Amniotic stem cell (primary cell): Measurements from ENCODE around the gene KRT33B.
"Not testable (repeated sequence)": the region's sequence is repeated elsewhere in the genome, so short reads cannot be mapped to it uniquely, and the experiment has no call there.

ENCODE experiments used
- DNase-seq: peaks from one replicate; lab custom pipeline; 2025; lab: John Stamatoyannopoulos, UW

The KRT33B gene

DNA sequence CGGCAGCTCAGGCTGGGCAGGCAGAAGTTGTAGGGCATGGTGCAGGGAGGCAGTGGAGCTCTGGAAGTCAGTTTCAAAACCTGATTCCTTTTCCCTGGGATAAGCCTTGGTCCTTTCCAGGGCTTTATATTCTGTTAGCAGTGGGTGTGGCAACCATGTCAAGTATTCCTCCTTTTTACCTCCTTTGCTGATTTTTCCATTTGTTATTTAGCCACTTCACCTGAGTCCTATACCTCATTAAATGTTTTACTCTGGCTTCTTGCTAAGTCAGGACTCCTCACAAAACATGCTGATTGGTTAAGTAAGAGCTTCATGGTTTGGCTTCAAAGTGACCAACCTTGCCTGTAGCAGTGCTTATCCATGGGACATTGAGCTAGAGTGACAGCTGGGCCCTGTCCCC lies at the start of gene KRT33B:
KRT33B (minus strand) TSS at position 101 of the 400 bp plus-strand sequence; CDS start at position 38, 63 bp downstream.
- DNase-seq, result no peak

DNA sequence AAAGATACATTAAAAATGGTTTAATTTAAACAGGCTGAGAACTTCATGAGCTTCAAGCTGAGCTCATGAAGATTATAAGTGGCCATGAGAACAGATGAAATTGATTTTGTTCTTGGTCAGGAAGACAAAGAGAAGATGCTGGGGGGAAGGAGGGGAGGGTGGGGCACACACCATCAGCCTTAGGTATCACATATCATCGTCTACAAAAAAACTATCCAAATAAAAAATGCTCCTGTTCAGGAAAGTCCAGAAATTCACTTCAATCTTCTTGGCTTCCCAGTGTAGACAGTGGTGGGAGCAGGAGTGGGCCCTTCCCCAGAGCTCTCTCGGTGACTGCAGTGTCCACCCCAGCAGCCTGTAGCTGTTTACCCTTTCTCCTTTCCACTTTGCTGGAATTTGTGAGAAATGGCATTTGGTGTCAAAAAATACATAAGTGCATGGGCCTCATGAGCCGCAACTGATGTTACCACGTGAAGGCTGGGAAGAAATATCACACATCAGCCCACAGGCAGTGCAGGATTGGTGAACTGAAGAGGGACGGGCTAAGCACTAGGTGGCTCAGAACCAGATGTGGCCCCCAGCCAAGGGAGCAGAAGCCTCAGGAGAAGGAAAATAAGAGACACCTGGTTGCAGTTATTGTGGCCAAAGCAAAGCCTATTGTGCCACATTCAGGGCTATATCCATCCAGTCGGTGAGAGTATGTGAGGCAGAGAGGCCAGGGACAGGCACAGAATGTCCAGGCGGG lies 48.7 kb upstream of the KRT33B start:
- DNase-seq, result no peak

DNA sequence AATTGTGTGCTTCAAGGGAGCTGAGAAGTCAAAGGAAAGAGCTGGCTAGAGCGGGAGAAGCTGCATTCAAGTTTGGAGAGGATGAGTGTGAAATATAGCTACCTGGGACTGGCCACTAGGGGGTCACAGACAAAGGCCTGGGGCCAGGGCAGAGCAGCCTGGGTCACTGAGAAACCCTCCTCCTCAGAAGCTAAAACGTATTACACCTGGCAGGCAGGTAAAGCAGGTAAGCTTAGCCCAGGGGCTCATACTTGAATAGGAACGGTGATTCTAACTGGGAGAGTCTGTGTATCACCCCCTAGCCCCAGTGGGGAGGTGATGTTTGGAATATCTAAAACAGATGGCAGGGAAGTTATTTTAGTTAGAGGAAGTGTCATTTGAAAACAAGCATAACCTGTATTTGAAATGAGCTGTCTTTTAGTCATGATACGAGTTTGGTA lies 48.0 kb upstream of the KRT33B start:
- no peak for DNase-seq

DNA sequence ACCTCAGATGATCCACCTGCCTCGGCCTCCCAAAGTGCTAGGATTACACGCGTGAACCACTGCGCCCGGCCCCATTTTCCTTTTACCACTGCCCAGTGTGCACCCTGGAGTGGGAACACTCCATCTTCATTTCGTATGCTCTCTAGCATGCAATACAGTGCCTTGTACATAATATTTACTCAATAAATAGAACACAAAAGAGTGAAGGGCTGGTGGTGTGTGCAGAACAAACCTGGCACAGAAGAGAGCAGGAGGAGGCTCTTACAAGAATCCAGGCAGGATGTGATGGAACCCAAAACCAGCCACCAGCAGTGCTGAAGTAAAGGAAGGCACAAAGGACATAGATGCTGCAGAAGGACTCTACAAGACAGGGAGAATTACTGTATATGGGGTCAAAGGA lies 47.5 kb upstream of the KRT33B start:
- DNase-seq, result no peak

DNA sequence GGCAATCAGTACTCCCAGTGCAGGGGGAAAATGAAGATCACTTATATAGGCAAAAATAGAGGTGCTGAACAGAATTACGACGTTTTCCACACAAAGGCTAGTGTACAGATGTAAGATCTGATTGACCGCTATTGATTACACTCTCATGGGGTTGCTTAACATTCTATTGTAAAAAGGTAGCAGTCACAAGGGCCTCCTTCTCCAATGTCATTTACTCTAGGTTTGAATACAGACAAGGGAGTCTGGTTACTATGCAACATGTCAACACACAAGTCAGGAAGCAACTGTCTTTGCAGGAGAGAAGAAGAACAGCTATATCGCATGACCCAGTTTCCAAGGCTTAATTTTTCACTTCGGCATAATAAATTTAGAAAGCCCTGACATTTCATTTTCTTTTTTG lies 46.9 kb upstream of the KRT33B start:
- no peak for DNase-seq

DNA sequence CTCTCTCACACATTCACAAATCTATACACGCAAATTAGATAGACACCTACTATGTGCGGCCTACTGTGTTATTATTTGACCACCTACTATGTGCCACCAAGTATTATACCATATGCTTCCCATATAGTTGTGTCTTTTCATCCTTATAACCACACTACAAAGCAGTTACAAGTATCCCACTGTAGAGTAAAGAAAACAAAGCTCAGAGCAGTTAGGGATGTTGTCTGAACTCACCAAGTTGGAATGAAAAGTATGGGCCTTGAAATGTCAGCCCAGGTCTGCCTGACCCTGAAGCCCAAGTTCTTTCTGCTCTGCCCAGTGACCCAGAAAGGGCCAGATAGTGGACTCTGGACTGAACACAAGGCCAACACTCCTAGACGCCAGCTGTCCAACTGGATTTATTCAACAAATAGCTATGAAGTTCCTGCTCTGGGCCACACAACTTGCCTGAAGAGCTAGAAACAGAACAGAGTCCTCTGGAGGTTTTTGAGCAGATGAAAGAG lies 46.3 kb upstream of the KRT33B start:
- peak; percentile 41 for DNase-seq

DNA sequence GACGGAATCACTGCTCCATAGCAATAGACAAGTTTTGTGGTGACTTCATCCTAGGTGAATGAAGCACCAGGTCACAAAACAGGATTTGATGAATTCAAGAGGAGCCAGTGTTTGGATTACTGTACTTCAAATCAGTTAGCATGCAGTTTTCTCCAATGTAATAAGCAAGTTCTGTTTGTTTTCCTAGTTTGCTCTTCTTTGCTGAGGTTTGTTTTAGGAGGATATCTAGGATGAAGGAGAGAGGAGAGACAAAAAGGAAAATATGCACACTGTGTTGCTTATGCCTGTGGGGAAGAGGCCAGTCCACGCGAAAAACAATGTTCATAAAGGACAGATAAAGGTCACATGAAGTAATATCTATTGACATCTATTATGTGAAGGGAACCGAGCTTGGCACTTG lies 45.8 kb upstream of the KRT33B start:
- no peak for DNase-seq

DNA sequence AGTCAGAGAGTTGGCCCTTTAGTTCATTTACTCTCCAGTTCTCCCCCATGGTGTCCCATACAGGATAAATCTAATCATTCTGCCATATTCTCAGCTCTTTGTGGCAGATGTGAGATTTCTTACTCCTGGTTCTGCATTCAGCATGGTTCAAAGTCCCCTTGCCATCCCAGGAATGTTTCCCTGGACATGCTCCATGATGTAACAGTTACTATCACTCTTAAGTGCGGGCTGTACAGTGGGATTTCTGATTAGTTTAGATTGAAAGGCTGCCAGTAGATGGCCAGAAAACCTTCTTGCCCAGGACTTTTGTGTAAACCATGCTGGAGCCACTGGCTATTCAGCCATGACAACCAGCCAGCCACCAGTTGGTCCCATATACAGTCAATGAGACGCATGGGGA lies 44.4 kb upstream of the KRT33B start:
- no peak for DNase-seq

DNA sequence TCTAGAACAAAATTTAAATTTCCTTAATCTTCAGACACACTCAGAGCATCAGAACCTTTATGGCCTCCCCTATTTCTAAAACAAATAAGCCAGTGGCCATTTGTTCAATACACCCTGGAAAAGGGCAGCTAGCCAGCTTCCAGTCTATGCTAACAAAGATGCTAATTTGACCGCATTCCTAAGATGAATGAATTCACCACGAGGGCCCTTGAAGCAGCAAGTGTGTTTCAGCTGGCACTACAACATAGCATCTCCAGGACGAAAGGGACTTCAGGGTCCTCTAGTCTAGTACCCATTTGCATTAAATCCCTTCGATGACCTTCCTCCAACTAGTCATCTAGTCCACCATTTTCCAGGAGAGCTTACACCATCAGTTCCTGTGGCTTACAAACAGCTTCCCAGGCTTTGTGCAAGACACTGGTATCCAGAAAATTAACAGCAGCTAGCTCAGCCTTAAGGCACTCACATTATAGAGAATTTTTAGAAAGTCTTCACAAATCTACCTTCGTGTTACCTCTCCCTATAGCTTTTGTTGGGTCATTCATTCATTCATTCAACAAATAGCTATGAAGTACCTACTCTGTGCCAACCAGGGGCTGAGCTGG lies 43.8 kb upstream of the KRT33B start:
- no peak for DNase-seq

DNA sequence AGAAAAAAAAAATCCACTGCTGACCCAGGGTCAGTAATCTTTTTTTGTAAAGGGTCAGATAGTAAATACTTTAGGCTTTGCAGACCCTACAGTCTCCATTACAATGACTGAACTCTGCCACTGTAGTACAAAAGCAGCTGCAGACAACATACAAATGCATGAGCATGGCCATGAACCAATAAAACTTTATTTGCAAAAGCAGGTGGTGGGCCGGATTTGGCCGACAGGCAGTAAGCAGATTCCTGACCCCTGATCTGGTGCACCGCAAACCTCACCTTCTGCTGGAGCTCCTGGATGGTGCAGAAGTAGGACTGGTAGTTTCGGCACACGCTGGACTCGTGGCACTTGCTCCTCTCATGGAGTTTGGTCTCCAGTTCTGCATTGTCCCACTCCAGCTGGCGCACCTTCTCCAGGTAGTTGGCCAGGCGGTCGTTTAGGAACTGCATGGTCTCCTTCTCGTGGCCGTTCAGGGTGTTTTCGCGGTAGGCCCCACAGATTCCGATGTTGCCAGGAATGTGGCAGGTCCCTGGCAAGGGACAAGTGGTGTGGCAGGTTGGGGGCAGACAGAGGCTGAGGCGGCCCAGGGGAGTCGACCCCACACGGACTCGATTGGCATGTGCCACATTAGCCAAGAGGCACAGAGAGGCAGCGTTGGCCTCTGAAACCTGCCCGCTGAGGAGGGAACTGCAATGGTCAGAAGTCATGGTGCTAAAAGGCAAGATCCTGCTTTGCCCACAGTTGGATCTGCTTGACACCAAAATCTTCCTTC lies 41.6 kb upstream of the KRT33B start:
- DNase-seq, result no peak

DNA sequence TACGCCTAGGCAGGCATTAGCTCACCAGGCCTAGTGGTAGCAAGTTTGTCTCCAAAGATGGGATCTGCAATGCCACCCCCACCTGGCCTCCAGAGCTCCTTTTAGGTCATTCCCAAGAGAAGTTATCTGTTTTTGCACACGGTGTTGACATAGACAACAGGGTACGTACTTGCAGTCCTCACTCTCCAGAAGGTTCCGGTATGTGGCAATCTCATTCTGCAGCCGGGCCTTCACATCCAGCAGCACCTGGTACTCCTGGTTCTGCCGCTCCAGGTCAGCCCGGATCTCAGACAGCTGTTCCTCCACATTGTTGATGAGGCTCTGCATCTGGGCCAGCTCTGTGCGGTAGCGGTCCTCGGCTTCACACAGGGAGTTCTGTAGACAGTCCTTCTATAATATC lies 37.6 kb upstream of the KRT33B start:
- no peak for DNase-seq

DNA sequence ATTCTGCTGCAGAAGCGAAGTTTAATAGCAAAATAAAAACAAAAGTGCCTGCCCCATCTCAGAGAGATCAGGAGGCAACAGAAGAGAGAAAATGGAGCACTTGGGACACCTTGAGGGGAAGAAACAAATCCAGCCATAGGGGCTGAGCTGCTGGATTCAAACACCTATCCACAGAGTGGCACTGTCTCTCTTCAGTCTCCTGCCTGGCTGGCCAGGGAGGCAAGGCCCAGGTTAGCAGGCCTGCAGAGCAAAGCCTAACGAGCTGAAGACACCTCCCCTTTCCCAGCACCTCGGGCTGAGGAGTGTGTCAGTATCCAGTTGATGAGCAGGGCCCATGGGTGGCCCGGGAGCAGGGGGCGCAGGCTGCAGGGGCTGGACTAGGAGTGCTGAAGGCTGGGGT lies 36.6 kb upstream of the KRT33B start:
- DNase-seq, result no peak

DNA sequence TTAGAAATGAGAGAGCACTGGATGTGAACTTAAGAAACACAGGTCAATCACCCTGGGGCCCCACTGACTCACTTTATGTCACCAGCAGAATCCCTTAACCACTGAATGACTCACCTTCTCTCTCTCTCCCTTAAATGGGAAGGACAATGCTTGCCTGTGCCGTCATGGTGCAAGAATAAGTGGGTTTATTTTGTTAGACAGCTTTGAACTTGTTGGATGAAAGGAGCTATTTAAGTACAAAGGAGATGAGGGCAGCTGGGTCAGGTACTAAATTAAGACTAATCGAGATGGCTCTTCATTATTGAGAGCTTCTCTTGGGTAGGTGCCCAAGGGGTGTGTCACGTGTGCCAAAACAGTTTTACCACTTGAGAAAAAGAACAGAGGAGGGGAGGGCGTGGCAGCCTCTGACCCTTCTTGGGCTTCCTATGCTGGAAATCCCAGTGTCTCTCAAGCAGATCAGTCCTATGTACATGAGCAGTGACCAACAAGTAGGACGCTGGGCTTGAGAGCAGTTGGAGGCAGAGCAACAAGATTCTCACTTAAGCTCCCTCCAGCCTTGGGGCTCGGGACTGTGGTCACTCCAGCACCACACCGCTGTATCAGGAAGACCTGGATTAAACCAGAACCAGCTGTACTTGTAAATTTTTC lies 34.5 kb upstream of the KRT33B start:
- DNase-seq, result peak; percentile 87

DNA sequence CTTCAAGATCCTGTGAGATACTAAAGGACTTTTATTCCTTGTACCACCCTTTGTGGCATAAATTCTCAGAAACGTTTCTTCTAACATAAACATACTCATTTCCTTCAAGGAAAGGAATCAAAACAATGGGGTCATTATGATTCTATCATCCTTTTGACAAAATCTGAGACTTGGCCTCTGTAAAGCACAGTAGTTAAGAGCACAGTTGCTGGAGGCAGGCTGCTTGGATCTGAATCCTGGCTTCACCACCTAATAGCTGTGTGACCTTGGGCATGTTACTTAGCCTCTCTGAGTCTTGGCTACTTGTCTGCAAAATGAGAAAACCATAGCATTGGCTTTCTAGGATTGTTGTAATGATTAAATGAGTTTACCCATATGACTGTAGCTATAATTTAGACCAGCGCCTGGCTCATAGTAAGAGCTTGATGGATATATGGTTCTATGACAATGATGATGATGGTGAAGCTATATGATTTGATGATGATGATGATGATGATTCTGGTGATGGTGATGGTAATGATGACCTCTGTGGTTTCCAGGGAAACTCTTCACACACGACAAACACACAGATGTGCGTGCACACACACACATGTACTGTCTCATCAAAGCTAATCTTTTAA lies 33.9 kb upstream of the KRT33B start:
- no peak for DNase-seq

DNA sequence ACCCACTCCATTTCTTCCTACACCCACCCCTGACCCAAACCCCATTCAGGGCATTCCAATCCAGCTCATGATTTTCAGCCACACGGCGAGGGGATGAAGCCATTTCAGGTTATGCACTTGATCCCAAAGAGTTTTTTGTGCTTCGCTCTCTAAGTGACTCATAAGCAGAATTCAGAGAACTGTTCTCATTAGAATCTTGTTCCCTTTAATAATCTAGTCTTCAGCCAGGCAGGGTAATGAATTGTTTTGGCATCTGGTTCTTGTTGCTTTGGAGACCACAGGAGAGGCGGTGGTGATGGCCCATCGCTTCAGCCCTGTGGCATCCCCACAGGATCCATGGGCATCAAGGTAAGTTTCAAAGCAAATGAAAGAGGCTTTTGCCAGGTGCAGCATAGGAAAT lies 32.5 kb upstream of the KRT33B start:
- DNase-seq, result no peak

DNA sequence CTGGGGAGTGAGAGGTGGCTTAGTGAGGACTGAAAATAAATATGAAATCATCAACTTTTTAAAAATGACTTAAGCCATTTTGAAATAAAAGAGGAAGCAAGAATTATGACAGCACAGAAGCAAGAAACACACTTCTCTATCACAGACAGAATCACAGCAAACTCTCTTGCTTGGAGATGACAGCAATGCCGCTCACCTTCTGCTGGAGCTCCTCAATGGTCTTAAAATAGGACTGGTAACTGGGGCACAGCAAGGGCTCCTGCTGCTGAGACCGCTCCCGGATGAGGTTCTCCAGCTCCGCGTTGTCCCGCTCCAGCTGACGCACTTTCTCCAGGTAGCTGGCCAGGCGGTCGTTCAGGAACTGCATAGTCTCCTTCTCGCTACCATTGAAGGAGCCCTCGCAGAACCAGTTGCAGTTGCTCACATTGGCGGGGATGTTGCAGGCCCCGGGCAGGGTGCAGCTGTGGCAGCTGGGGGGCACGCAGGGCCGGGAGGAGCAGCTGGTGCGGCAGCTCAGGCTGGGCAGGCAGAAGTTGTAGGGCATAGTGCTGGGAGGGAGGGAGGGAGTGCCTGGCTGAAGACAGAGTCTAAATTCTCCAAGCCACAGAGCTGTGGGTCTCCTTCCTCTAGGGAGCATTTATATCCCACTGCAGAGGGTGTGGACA lies 27.5 kb upstream of the KRT33B start, which contains the start of gene KRT31:
KRT31 (minus strand) TSS at position 613 of the 665 bp plus-strand sequence; CDS start at position 544, 69 bp downstream.
- DNase-seq, result no peak

DNA sequence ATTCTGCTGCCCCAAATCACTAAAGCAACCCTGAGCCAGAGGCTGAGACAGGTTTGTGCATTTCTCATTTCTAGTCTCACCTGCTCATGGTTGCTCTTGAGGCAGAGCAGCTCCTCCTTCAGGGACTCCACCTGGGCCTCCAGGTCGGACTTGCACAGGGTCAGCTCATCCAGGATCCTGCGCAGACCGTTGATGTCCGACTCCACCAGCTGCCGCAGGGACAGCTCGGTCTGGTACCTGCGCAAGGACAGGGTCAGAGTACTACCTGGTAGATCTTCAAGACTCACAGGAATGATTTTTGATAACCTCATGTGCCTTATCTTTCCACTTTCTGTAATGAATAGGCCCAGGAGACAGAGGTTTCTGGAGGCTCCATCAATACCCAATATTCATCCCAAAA lies 26.7 kb upstream of the KRT33B start:
- DNase-seq, result no peak

DNA sequence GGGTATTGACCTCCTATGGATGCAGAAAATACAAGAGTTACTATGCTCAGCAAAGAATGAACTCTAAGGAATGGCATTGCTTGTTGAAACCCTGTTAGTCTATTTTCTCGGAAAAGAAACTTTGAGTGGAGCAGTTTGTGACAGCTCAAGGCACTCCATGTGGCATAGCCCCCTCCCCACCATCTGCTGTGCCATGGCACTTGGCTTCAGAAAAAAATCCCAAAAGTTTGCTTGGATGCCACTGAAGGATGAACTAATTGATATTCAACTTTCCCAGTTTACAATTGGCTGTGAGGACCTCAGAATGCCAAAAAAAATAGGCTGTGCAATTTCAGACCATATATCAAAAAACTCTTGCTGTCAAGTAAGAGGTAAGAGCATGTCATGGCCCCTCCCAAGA lies 26.0 kb upstream of the KRT33B start:
- DNase-seq, result no peak

DNA sequence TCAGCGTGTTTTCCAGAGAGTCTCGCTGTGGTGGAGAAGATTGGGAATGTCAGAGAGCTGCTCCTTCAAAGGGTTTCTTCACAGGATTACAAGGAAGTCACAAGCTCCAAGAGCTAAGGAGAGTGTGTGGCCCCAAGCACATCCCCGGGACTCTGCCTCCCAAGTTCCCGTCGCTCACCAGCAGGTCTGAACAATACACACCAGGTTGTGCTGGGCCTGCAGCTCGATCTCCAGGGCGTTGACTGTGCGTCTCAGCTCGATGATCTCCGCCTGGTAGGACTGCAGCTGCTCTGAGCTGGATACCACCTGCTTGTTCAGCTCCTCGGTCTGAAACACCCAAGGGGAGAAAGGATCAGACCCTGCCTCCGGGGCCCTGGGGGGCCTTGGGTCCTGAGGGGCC lies 25.4 kb upstream of the KRT33B start:
- not testable (repeated sequence) for DNase-seq

DNA sequence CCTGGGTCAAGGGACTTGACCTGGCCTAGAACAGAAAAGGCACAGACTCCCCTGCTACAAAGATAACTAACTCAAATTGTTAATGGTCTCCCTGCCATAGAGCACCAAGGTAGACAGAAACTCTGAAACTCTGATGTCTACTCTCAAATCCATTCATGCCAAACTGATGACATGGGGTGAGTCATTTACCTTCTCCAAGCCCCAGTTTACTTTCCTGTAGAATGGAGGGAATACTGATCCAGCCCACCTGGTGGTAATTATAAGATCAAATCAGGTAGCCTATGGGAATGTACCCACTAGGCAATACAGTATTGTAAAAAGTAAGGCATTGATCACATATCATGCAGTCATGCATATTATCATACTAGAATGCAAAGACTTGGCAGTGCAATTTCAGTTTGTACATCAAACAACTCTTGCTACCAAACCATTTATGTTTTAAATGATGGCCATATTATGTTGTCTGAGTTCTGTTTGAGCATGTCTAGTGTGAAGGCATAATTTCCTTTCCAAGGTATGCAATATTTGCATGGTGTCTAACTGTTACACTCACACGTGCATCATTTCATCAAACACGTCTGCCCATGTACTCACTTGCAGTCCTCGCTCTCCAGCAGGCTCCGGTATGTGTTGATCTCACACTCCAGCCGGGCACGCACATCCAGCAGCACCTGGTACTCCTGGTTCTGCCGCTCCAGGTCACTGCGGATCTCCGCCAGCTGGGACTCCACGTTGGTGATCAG lies 24.8 kb upstream of the KRT33B start:
- no peak for DNase-seq

DNA sequence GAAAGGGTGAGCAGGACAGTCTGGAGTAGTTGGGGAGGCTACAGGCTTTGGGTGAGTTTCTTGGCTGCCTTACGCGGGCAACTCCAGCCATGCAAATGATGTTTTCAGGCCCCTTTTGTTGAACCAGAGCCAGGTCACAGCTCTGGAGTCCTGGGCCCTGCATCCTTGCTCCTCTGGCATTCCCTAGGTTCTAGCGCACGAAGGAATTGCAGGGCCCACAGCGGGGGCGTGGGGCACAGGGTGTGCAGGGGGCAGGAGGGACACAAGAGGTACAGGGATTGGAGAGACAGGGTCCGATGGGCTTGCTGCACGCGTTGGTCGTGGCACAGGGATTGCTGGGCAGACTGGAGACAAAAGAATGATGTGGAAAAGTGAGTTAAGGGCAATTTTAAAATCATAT lies 24.2 kb upstream of the KRT33B start:
- no peak for DNase-seq
